A673 (cell line): Measurements from ENCODE around the gene SAPCD1. TPM values are rescaled to one million over a fixed set of nuclear protein-coding genes. Genes with fewer than 3 reads are reported as not detected.

Experiments
- BruUV-seq: library from RNA; stranded (reverse); fragments of 400-500 nt; replicated peaks from 2 replicates; lab custom pipeline; 2021; lab: Mats Ljungman, UMichigan
- CTCF ChIA-PET: fragments of 300-600 bp; sonication (Branson Sonifier 250); formaldehyde crosslinking; loops from one replicate; lab custom pipeline; 2022; ENCODE audit warnings: antibody characterized with exemption; lab: Charles Lee
- POLR2A ChIA-PET: fragments of 300-600 bp; sonication (Branson Sonifier 250); formaldehyde crosslinking; loops from one replicate; lab custom pipeline; 2022; ENCODE audit warnings: antibody characterized with exemption; ENCODE audit not compliant: low non-redundant PET; lab: Charles Lee
- DNase-seq: peaks from one replicate; pipeline ENCODE4 v3.0.0-alpha.2; 2015; ENCODE audit warnings: low spot score
- H3K27ac ChIP-seq: fragments of 200-600 bp; sonication (generic); 2 replicates; pipeline ENCODE4 v1.5.1; 2016; ENCODE audit warnings: mixed run types, low read depth, mild to moderate bottlenecking, mixed read lengths, antibody characterized with exemption, low read length; ENCODE audit not compliant: poor library complexity, severe bottlenecking
- H3K27me3 ChIP-seq: fragments of 200-600 bp; sonication (generic); replicated peaks from 2 replicates; pipeline ENCODE4 v1.6.1; 2017; ENCODE audit warnings: mixed run types, low read depth, mild to moderate bottlenecking, mixed read lengths, antibody characterized with exemption, low read length; ENCODE audit not compliant: insufficient read depth, poor library complexity
- H3K36me3 ChIP-seq: fragments of 200-600 bp; sonication (generic); 2 replicates; pipeline ENCODE4 v1.6.1; 2016; ENCODE audit warnings: mixed run types, mild to moderate bottlenecking, mixed read lengths, antibody characterized with exemption, low read length; ENCODE audit not compliant: insufficient read depth, poor library complexity, severe bottlenecking
- H3K4me1 ChIP-seq: fragments of 200-600 bp; sonication (generic); 2 replicates; pipeline ENCODE4 v1.6.1; 2017; ENCODE audit warnings: mixed run types, mild to moderate bottlenecking, mixed read lengths, antibody characterized with exemption, low read length; ENCODE audit not compliant: insufficient read depth, poor library complexity, severe bottlenecking
- H3K4me3 ChIP-seq: fragments of 200-600 bp; sonication (generic); 2 replicates; pipeline ENCODE4 v1.5.1; 2016; ENCODE audit warnings: low read depth, mixed run types, mild to moderate bottlenecking, mixed read lengths, low read length; ENCODE audit not compliant: poor library complexity, severe bottlenecking
- H3K9me3 ChIP-seq: fragments of 200-600 bp; sonication (generic); 2 replicates; pipeline ENCODE4 v1.6.1; 2016; ENCODE audit warnings: mixed run types, low read depth, mild to moderate bottlenecking, mixed read lengths, antibody characterized with exemption, low read length; ENCODE audit not compliant: poor library complexity, severe bottlenecking
- EZH2 ChIP-seq: fragments of 200-600 bp; sonication (generic); IDR thresholded peaks from 2 replicates; pipeline ENCODE4 v1.6.1; 2017; ENCODE audit warnings: borderline replicate concordance, low read depth, mild to moderate bottlenecking, mixed read lengths, antibody characterized with exemption, low read length; ENCODE audit not compliant: poor library complexity, severe bottlenecking
- intact Hi-C: fragments of 100-400 bp; cut with micrococcal nuclease; formaldehyde crosslinking; loops from one replicate; pipeline ENCODE4 v1.10.0; 2022; ENCODE audit not compliant: unreplicated experiment
- total RNA-seq: library from RNA; stranded (reverse); gene quantifications from 2 replicates; pipeline ENCODE4 v1.2.3, GENCODE V29; 2021
- TF ChIP-seq, protein P1 (sequence below): fragments of 300-800, 200-600 bp; sonication (generic); conservative IDR thresholded peaks from 2 replicates; pipeline ENCODE4 v1.5.1; 2017; ENCODE audit warnings: low read depth, mild to moderate bottlenecking, antibody characterized with exemption, low read length, moderate library complexity, mixed read lengths

SAPCD1 gene
- total RNA-seq, 1 experiment from 2014 or later: 9.9 TPM

DNA sequence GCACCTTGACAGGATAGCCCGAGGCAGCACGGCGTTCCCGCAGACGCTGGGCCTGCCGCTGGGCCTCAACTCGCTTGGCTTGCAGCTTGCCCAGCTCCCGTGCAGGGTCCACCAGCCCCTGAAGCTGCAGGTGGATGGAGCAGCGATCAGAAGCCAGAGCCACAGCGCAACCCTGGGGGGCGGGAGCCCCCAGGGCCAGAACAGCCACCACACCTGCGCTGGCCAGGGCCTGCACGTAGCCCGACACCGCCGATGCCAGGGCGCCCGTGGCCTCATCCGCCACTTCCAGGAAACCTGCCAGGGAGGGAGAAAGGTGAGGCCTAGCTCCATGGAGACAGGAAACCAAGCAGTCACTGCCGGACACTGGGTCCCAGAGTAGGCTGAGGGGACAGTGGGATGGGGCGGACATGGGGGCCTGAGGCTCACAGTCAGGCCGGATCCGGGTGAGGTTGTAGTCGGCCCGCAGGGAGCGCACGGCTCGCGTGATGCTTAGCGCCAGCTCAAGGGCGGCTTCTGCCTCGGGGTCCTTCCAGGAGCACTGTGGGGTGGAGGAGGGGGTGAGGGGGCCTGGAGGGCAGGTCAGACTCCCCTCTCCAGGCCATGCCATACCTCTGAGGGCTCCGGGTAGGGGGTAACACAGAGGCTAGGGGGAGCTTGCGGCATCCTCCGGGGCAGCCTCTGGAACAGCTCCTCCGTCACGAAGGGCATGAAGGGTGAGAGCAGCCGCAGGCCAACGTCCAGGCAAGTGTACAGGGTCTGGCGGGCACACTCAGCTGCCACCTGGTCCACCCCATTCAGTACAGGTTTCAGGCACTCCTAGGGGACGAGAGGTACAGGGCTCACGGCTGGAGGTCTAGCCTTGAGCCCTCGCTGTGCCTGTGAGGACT is 16.8 kb downstream of the SAPCD1 start:
- no peak for DNase-seq
- no peak overlapping the region for H3K27ac ChIP-seq
- TF ChIP-seq, protein P1, sequence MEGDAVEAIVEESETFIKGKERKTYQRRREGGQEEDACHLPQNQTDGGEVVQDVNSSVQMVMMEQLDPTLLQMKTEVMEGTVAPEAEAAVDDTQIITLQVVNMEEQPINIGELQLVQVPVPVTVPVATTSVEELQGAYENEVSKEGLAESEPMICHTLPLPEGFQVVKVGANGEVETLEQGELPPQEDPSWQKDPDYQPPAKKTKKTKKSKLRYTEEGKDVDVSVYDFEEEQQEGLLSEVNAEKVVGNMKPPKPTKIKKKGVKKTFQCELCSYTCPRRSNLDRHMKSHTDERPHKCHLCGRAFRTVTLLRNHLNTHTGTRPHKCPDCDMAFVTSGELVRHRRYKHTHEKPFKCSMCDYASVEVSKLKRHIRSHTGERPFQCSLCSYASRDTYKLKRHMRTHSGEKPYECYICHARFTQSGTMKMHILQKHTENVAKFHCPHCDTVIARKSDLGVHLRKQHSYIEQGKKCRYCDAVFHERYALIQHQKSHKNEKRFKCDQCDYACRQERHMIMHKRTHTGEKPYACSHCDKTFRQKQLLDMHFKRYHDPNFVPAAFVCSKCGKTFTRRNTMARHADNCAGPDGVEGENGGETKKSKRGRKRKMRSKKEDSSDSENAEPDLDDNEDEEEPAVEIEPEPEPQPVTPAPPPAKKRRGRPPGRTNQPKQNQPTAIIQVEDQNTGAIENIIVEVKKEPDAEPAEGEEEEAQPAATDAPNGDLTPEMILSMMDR: no peak
- no peak for TF ChIP-seq EZH2
- no TSS peak for BruUV-seq
- POLR2A ChIA-PET: no interaction called here
- H3K4me3 ChIP-seq: no peak overlapping the region
- no peaks in the 10 kb centered on the region for H3K9me3 ChIP-seq
- peaks cover 11% of the 10 kb centered on the region for H3K4me1 ChIP-seq
- no peaks in the 10 kb centered on the region for H3K27me3 ChIP-seq
- CTCF ChIA-PET: no interaction called here
- peaks cover 58% of the 10 kb centered on the region for H3K36me3 ChIP-seq
- intact Hi-C loops: no loop called here

DNA sequence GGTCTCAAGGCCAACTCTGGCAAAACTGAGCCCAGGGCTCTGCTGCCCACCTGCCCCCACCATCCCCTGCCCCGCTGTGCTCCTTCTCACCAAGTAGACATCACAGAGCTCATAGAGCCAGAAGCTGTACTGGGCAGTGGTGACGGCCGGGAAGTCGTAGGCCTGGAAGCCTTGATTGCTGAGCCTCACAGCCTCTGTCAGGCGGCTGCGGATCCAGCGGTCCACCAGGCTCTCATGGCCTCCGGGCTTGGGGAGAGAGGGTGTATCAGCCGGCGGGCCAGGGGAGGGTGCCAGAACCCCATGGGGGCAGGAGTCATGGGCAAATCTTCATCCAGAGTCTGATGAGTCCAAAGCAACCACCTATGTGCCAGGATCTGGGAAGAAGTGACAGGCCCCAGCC is 17.5 kb downstream of the SAPCD1 start:
- Histone ChIP-seq H3K9me3 (no peaks in the 10 kb centered on the region), H3K4me1 (peaks cover 11% of the 10 kb centered on the region), H3K27me3 (no peaks in the 10 kb centered on the region), H3K27ac (no peak overlapping the region), H3K4me3 (no peak overlapping the region), H3K36me3 (peaks cover 65% of the 10 kb centered on the region)
- TF ChIP-seq, protein P1: no peak
- no peak for TF ChIP-seq EZH2
- no peak for DNase-seq
- intact Hi-C loops: no loop called here
- BruUV-seq: no TSS peak
- ChIA-PET POLR2A (no interaction called here), CTCF (no interaction called here)

DNA sequence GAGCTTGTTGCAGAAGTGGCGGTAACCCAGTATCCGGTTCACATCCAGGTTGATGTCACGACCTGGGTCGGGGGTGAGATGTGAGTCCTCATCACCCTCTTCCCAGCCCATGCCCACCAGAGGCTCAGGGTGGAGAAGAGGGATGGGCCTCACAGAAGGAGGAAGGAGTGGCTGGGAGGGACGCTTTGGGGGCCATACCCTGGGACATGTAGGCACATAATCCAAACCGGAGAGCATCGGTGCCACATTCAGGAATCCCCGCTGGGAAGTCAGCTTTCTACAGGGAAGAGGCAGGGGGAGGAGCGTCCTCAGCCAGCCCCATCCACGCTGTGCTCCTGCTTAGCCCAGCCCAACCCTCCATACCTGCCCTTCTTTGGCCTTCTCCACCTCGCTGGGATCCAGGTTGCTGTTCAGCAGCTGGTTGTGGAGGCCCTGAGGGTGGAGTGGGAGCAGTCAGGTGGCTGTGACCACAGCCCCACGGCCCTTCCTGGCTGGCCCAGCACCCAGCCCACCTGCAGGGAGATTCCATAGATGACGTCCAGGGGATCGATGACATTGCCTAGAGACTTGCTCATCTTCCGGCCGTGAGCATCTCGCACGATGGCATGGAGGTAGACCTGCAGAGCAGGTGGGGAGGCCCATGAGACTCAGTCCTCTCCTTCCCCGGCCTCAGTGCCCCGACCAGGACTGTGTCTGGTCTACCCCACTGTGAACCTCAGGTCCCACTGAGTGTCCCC is 18.2 kb downstream of the SAPCD1 start:
- no peak overlapping the region for H3K27ac ChIP-seq
- ChIA-PET POLR2A (no interaction called here), CTCF (no interaction called here)
- BruUV-seq: no TSS peak
- peaks cover 11% of the 10 kb centered on the region for H3K4me1 ChIP-seq
- TF ChIP-seq, protein P1: no peak
- TF ChIP-seq EZH2: no peak
- intact Hi-C loops: no loop called here
- no peaks in the 10 kb centered on the region for H3K9me3 ChIP-seq
- H3K36me3 ChIP-seq: peaks cover 73% of the 10 kb centered on the region
- DNase-seq: no peak
- H3K27me3 ChIP-seq: no peaks in the 10 kb centered on the region
- no peak overlapping the region for H3K4me3 ChIP-seq
